Measurements from ENCODE around the gene ULBP2.
"Not testable (repeated sequence)": the region's sequence is repeated elsewhere in the genome, so short reads cannot be mapped to it uniquely, and the experiment has no call there.

The ULBP2 gene

GRCh38 chr6:149941583-149942460 is at the start of gene ULBP2:
ULBP2 (plus strand) TSS chr6:149942014; CDS start chr6:149942073, 59 bp downstream.
- DNase-seq = no peak

DNA sequence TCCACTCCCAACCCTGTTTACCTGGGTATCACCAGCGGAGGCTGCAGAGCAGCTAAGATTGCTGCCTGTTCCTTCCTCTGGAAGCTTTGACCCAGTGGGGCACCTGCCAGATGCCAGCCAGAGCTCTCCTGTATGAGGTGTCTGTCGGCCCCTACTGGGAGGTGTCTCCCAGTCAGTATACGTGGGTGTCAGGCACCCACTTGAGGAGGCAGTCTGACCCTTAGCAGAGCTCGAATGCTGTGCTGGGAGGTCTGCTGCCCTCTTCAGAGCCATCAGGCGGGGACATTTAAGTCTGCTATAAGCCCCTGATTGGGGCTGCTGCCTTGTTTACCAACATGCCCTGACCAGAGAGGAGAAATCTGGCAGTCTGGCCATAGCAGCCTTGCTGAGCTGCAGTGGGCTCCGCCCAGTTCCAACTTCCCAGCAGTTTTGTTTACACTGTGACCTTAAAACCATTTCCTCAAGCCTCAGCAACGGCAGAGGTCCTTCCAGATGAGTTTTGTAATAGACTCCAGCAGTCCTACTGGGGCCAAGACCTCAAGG is 46.7 kb upstream of the ULBP2 start:
- DNase-seq = no peak

DNA sequence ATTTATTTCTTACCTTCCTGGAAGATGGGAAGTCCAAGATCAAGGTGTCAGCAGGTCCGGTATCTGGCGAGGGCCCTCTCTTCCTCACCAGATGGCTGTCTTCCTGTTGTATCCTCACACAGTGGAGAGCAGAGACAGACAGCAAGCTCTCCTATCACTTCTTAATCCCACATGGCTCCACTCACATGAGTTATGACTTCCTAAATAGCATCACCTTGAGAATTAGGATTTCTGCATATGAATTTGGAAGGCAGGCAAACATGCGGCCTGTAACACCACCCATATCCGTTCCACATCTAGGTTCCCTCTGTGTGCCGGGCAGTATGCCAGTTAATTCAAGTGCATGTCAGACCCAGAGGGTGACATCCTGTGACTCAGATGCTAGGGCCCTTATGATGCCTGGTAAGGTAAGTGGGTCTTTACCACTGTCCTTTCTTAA is 46.0 kb upstream of the ULBP2 start:
- DNase-seq = peak; percentile 53 to 69

GRCh38 chr6:149896491-149896890 is 45.3 kb upstream of the ULBP2 start:
- DNase-seq = no peak

- DNase-seq = no peak
Measured at GRCh38 chr6:149897015-149897697, 44.7 kb upstream of the ULBP2 start.

DNA sequence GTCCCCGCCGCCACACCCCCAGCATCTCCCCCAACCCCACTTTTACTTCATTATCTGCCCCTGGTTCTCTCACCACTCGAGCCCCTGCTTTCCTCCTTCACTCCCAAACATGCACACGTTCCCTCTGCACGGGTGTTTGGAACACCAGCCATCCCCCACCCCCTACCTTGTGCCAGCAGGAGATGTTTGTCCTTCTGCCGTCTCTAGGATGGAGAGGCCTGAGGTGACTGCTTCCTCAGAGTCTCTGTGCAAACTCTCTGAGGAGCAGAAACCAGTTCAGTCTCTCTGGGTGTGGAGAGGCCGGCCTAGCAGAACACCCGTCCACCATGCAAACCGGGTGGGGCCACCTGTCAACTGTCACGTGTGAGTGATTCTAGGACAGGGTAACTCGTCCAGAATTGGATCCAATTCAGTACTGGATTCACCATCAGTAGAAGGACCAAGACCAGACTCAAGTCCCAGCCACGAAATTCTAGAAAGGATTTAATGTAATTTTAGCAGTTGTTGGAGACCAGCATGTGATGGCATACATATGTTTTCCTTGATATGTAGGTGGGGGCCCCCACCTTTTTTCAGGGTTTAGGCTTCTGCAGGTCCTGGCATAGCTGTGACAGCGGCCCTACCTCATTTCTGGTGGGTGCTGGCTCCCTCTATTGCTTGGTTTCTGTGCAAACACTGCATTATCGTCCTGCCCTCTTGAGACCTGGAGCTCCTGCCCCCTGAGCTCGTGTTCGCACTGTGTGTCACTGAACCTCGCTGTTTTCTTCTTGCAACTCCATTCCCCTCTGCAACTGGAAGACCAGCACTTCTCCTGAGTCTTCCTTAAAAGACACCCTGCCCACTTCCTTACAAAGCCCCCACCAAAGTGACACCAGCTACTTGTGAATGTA is 43.7 kb upstream of the ULBP2 start, which contains the start of gene RAET1E:
TSS of gene RAET1E (minus strand) at position 259 of the 890 bp plus-strand sequence. CDS start 7,212 bp downstream, outside the sequence.
- DNase-seq = no peak

DNA sequence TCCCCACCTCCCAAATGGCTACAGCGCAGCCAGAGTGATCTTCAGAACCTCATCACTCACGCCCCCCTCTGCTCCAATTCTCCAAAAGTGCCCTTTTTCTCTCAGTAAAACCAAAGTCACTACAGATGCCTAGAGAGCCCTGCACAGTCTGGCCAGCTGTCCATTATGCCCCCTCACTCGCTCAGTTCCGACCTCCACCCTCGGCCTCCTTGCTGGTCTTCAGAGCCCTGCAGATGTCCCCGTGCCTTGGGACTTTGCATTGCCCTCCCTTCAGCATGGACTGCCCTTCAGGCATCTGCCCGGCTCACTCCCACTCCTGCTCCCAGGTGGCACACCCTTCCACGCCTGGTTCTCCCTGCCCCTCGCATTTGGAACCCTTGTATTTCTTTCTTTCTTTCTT is 42.8 kb upstream of the ULBP2 start:
- DNase-seq = no peak

DNA sequence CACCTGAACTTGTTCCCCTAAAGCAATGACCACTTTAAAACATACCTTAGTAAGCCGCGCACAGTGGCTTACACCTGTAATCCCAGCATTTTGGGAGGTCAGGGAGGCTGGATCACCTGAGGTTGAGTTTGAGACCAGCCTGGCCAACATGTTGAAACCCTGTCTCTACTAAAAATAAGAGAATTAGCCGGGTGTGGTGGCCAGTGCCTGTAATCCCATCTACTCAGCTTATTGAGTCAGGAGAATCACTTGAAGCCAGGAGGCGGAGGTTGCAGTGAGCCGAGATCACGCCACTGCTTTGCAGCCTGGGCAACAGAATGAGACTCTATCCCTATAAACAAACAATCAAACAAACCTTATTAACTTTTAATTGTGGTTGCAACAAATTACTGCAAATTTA is 42.3 kb upstream of the ULBP2 start:
- DNase-seq = no peak

- DNase-seq = no peak
Measured at GRCh38 chr6:149899926-149900619, 41.7 kb upstream of the ULBP2 start.

- DNase-seq = no peak
Measured at GRCh38 chr6:149900620-149901443, 41.0 kb upstream of the ULBP2 start.

GRCh38 chr6:149901444-149902140 is 40.2 kb upstream of the ULBP2 start:
- DNase-seq = no peak

DNA sequence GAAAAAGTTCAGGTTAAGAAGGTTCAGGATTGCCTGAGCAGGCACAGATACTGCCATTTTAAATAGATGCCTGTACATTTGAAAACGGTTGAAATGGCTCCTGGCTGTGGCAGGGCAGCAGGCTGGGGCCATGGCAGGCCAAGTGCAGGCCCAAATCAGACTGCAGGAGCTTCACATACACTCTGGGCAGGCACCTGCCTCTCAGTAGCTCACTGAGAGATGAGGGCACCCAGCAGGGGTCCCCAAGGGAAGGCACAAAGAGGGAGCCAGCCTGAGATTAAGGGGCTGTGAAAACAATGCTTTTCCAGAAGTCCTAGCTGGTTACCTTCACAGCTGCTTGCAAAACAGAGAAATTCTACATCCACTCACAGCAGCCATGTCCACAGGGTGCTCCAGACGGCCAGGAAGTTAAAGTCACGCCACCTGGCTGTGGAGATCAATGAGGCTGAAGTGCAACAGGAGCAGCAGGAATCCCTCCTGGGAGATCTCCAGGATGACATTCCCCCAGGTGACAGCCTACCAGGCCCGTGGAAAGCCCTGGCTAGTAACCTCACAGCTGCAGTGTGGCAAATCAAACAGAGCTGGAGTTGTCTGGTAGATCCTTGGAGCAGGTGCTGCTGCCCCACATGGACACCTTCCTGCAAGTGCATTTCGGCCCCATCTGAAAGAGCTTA is 37.7 kb upstream of the ULBP2 start:
- DNase-seq = no peak

DNA sequence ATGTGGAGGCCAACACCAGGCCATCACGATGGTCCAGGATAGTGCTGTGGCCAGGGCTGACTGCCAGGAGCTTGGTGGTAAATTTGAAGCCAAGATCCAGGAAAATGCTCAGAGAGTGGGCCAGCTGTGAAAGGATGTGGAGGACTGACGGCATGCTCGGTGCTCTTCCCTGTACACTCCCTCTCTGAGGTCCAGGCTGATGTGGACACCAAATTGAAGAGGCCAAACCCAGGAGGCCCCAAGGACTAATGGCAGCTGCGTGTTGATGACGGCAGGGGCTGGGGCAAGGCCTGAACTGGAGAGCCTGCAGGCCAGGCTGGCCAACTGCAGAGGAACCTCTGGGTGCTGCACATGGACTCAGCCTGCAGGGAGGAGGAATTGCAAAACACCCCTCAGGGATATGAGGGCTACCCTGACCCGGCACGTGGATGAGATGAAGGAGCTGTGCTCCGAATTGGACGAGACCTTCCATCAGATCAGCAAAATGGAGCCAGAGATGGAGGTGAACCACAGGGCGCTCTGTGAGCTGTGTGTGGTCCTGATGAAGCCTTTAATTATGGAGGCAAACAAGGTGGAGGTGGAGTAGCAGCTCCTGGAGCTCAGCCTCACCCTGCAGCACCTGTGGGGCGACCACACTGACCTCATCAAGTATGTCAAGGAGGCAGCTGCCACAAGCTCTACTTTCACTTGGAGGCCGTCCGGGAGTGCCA is 37.0 kb upstream of the ULBP2 start:
- no peak for DNase-seq

DNA sequence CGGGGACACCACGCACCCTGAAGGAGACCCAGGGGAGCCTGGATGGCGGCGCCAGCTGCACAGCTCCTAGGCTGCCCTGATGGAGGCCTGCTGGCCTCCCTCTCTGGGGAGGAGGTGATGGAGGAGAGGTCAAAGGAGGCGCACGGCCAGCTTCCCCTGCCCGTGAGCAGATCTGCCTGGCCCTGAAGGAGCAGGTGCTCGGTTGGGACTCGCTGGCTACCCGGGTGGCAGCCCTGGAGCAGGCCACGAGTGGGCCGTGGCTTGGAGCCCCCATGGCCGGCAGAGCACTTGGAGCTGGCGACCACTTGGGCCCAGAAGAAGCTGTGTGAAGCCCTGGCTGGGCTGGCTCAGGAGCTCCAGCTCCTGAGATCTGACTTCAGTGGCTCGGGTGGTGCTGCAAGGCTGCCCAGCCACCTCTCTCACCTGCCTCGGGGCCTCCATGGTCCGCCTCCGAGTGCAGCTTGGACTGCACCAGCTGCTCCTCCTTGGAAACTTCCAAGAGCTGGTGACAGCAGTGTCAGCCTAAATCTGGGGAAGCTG is 36.4 kb upstream of the ULBP2 start:
- no peak for DNase-seq

- no peak for DNase-seq
Measured at GRCh38 chr6:149905911-149906371, 35.9 kb upstream of the ULBP2 start.

- no peak for DNase-seq
Measured at GRCh38 chr6:149906405-149906804, 35.4 kb upstream of the ULBP2 start.

DNA sequence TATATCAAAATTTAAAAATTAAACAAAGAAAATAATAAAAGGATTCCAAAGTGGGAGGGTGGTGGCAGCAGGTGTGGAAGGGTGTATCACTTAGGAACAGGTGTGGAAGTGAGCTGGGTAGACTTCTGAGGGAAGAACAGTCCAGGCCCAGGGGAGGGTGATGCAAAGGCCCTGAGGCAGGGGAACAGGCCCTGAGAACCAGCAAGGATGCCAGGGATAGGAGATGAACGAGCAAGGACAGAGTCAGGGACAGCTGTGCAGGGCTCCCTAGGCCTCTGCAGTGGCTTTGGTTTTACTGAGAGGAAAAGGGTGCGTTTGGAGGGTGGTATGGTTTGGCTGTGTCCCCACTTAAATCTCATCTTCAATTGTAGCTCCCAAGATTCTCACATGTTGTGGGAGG is 34.5 kb upstream of the ULBP2 start:
- DNase-seq = no peak

DNA sequence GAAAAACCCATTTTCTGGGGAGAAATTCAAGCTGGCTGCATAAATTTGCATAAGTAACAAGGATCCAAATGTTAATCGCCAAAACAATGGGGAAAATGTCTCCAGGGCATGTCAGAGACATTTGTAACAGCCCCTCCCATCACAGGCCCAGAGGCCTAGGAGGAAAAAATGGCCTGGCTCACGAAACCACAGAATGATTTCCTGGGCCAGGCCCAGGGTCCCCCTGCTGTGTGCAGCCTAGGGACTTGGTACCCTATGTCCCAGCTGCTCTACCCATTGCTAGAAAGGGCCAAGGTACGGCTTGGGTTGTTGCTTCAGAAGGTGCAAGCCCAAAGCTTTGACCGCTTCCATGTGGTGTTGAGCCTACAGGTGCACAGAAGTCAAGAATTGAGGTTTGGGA is 33.3 kb upstream of the ULBP2 start:
- not testable (repeated sequence) for DNase-seq
